Tibial nerve (tissue), 4 donors: ENCODE measurements around the gene KRTAP4-2.

Experiments
- EP300 ChIP-seq, 2 donors: sonication (generic); formaldehyde crosslinking; IDR thresholded peaks; one replicate each; pipeline ENCODE4 v1.6.1; 2017; ENCODE audit warnings: antibody characterized with exemption in 2 of 2, mild to moderate bottlenecking in 1 of 2
- POLR2A ChIP-seq, 2 donors: fragments of 450-650 bp; IDR thresholded peaks; one replicate each; pipeline ENCODE4 v1.6.1; 2017; ENCODE audit warnings: antibody characterized with exemption in 2 of 2, mild to moderate bottlenecking in 2 of 2, moderate library complexity in 2 of 2
- TF ChIP-seq, protein P1 (sequence below), 5 experiments: fragments of 200-600 bp in 3 of 5; fragments of 450-650 bp in 2 of 5; sonication (generic) in 3 of 5; IDR thresholded peaks; one replicate each; pipeline ENCODE4 v1.5.1; 2016 to 2019; ENCODE audit warnings: antibody characterized with exemption in 5 of 5, mild to moderate bottlenecking in 3 of 5, moderate library complexity in 2 of 5

DNA sequence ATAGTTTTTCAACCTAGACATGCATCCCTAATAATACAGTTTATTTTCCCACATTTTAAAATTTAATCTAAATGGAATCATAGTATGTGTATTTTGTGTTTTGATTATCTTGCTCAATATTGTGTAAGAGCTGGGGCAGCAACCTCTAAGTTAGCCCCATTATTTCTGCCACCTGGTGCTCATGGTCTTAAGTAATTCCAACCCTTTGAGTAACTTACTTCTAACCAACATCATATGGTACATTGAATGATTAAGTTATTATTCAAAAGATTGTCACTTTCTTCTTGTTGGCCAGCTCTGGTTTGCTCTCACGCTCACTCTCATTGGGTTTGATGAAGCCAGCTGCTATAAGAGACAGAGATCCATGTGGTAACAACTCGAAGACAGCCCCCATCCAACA, 6.1 kb downstream of the KRTAP4-2 start:
- TF ChIP-seq, protein P1, sequence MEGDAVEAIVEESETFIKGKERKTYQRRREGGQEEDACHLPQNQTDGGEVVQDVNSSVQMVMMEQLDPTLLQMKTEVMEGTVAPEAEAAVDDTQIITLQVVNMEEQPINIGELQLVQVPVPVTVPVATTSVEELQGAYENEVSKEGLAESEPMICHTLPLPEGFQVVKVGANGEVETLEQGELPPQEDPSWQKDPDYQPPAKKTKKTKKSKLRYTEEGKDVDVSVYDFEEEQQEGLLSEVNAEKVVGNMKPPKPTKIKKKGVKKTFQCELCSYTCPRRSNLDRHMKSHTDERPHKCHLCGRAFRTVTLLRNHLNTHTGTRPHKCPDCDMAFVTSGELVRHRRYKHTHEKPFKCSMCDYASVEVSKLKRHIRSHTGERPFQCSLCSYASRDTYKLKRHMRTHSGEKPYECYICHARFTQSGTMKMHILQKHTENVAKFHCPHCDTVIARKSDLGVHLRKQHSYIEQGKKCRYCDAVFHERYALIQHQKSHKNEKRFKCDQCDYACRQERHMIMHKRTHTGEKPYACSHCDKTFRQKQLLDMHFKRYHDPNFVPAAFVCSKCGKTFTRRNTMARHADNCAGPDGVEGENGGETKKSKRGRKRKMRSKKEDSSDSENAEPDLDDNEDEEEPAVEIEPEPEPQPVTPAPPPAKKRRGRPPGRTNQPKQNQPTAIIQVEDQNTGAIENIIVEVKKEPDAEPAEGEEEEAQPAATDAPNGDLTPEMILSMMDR (IDR thresholded peaks at IDR 0.05): no peak
- TF ChIP-seq POLR2A (IDR thresholded peaks at IDR 0.05) (no peak), EP300 (IDR thresholded peaks at IDR 0.05) (no peak)
